Midbrain (tissue), 1 donor: ENCODE measurements around the gene DLGAP1.

Experiments used
- DNase-seq: peaks from one replicate; lab custom pipeline; 2025; lab: John Stamatoyannopoulos, UW

Gene DLGAP1

DNA sequence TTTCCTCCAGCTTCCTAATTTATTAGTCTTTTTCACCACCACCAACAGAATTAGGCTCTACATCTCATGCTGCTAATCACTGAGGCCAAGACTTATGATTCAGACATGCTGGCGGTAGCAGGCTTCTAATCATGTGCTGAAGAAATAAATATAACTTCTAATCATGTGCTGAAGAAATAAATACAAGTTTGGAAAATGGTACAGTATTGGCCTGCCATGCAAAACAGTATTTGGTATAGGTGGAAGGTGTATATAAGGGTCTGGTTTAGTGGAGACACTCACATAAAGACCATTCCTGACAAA, 764.4 kb downstream of the DLGAP1 start:
- DNase-seq, result no peak

DNA sequence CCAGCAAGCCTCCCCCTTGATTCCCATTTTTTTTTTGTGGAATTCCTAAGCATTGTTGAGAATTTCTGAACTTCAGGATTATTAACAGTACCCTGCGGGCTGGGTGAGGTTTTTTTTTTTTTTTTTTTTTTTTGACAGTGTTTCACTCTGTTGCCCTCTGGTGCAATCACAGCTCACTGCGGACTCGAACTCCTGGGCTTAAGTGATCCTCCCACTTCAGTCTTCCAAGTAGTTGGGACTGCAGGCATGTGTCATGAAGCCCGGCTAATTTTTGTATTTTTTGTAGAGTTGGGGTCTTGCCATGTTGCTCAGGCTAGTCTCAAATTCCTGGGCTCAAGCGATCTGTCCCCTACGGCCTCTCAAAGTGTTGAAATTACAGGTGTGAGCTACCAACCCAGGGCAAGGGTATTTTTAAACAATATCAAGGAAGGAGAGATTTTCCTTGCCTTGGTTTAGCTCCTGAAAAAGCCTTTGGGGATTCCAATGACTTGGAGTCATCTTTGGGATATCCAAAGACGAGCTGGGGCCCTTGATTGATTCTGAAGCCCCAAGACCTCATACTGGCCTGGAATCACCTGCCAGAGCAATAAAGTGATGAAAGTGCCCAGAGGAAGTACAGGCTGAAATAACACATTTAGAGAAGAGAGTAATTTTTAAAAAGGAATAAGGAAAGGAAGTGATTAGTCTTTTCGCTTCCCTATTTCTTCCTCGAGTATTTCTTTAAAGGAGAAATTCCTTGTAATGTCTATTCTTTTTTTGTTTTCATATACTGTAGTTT, 764.9 kb downstream of the DLGAP1 start:
- no peak for DNase-seq

DNA sequence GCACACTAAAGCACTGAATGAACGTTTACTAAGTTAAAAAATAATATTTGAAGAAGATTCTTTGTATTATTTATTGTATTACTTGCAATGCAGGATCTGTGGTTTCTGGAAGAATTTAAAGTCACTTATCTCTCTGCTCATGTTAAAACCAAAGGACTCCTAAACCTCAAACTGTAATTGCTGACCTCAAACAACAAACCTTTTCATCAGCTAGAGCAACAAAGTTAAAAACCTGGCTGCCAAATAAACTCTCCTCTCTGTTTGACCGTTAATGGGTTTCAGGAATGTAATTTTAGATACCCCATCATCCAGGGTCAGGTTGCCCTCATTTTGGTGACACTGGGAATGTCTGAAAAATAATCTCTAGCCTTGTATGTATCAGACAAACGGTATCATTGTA, 766.0 kb downstream of the DLGAP1 start:
- DNase-seq, result no peak

DNA sequence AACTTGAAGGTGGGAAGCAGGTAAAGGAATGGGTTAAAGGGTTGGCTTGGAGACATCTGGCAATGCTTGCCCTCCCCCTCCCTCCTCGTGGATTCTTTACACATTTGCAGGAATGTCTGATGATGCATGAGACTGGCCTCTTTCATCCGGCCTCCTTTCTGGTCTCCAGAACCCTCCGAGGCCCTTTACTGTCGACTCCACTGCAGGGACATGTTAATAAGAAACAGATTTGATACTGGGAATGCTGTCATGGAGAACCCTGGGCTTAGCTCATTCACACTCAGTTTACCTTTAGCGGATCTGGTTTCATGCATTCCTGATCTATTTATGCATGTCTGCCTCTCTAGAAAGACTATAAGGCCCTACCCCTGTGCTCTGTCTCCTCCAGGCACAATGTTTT, 766.4 kb downstream of the DLGAP1 start:
- no peak for DNase-seq

DNA sequence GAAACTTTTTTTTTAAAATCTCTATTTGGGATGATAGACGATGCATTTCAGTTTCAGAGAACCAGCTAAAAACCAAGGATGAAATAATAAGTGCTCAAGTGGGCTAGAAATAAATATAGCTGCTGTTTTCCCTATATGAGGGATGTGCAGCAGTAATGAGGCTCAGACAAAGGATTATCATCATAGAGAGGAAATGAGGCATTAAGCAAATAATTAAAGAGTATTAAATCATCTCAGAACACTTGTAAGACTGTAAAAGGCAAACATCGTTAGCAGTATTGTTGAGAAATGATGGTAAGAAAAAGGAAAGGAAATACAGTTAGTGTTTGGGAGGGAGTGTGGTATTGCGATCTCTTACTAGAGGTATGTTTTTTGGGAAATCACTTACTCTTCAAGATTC, 771.6 kb downstream of the DLGAP1 start:
- no peak for DNase-seq

DNA sequence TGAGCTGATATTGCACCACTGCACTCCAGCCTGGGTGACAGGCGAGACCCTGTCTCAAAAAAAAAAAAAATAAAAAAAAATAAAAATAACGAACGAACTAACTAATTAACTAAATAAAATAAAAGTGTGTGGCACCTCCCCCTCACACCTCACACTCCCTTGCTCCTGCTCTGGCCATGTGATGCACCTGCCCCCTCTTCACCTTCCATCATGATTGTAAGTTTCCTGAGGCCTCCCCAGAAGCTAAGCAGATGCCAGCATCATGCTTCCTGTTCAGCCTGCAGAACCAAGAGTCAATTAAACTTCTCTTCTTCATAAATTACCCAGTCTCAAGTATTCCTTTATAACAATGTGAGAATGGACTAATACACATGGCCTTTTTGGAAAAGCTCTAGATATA, 773.0 kb downstream of the DLGAP1 start:
- no peak for DNase-seq

DNA sequence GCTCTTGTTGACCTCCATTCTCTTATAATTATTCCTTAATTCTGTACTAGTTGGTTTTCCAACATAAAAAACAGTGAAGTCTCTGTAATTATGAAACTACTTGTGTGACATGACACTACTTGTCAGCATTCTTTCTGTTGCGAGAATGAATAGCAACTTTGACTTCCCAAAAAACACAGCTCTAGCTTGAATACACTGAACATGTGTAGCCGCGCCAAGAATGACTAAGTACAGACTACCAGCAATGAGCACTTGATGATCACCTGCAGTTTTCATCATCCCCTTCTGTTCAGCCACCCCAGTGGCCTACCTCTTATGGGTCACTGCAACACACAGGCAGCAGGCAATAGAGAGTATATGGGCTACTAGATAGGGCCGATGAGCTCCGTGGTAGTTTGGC, 775.9 kb downstream of the DLGAP1 start:
- DNase-seq, result no peak

DNA sequence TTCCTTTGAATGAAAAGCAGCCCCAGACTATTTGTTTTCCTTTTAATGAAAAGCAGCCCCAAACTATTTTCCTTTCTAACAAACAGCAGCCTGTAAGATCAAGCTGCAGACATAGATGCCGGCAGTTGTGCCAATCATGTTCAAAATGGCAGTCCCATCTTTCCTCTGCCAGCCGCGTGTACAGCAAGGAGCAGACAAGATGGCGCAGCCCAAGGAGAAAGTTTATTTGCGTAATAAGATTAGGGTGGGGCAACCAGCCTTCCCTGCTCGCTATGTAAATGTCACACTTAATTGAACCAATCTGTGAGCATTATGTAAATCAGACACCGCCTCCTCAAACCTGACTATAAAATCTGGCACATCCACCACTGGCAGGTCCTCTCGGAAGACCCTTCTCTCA, 779.1 kb downstream of the DLGAP1 start:
- no peak for DNase-seq

DNA sequence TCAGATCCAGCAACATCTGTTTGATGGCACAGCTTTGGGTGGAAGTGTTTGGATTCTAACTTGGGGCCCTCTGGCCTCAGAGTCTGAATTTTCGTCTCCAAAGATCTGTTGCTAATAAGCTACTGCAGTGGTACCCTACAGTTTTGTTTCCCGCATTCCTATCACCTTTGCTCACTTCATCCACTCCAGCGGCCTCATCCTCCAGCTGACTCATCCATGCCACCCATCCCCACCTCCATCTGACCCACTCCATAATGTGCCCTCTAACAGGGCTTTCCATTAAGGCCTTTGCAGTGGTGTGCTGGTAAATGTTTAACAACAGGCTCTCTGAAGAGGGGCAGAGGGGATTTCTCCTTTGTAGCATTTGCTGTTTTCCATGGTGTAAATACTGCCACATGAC, 779.7 kb downstream of the DLGAP1 start:
- DNase-seq, result no peak

DNA sequence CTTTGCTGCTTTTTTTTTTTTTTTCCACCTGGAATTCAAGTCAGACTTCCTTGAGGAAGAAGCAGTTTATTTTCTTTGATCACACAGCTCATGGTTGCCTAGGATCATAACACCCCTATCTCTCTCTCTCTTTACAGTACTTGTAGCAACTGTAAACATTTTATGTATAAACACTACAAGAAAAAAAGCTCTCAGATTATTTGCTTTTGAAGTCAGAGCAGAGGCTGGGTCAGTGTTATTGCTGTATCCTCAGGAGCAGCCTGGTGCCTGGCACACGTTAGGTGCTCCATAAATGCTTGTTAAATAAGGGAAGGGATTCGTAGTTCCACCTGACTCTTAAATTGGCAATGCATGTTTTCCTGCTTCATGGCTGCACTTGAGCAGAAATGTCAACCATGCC, 783.9 kb downstream of the DLGAP1 start:
- no peak for DNase-seq

DNA sequence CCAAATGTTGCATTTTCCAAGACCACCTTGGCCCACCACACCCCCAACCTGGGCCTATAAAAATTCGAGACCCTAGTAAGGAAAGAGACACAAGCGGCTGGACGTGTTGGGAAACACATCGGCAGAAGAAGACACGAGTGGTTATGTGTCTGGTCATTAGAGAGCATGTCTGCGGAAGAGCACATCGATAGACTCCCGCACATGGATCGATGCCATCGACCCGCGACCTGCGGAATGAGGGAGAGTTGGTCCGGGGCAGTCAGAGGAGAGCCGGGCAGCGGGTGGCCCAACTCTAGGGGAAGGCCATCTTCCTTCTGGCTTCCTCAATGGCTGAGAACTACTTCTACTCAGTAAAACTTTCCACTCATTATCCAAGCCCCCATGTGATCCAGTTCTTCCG, 785.7 kb downstream of the DLGAP1 start:
- DNase-seq, result no peak

DNA sequence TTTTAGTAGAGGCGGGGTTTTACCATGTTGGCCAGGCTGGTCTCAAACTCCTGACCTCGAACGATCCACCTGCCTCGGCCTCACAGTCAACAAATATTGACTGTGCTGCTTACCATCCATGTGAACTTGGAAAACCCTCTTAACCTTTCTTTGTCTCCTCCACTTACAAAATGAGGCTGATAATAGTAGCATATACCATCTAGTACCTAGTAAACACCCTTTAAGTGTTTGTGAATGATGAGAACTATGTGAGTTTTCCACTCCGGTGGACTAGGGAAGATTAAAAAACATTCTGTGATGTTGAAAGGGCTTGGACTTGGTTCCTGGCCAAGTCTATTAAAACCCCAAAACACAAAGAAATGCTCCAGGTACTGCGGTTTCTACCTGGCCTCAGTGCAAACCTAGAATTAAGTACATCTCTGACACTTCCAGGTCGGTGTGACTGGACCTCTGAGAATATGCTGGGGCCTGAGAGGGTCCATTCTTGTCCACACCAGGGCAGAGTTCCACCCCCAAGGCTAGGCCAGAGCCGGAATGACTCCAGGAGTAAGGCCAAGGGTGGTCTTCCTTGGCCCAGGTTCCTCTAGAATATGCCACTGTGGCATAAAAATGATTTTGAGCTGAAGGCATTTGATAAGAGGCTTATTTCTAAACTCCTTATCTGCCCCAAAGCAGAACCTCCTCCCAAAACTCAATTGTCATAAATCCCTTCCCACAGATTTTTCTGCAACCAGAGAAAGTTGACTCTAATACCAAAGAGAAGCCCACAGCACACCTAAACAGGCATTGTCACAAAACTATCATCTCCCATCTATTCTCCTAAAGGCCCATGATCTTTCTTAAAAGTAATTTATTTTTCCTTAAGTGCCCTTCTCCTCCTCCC, 787.6 kb downstream of the DLGAP1 start:
- no peak for DNase-seq

DNA sequence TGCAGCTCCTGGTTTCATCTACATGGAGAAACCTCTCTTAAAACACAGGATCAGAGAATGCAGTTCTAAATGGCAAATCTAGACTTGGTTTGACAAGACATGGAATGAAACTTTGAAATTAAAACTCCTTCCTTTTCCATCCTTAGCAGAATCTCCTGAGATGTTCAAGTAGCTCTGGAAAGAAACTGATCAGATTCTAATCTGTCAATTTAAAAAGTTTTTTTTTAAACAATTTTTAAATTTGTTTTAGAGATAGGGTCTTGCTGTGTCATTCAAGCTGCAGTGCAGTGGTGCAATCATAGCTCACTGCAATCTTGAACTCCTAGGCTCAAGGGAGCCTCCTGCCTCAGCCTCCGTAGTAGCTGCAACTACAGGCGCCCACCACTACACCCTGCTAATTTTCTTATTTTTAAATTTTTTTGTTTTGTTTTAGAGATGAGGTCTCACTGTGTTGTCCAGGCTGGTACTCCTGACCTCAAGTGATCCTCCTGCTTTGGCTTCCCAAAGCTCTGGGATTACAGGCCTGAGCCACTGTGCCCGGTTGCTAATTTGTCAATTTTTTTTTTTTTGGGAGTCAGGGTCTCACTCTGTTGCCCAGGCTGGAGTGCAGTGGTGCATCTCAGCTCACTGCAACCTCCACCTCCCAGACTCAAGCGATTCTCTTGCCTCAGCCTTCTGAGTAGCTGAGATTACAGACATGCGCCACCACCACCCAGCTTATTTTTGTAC, 788.4 kb downstream of the DLGAP1 start:
- no peak for DNase-seq

DNA sequence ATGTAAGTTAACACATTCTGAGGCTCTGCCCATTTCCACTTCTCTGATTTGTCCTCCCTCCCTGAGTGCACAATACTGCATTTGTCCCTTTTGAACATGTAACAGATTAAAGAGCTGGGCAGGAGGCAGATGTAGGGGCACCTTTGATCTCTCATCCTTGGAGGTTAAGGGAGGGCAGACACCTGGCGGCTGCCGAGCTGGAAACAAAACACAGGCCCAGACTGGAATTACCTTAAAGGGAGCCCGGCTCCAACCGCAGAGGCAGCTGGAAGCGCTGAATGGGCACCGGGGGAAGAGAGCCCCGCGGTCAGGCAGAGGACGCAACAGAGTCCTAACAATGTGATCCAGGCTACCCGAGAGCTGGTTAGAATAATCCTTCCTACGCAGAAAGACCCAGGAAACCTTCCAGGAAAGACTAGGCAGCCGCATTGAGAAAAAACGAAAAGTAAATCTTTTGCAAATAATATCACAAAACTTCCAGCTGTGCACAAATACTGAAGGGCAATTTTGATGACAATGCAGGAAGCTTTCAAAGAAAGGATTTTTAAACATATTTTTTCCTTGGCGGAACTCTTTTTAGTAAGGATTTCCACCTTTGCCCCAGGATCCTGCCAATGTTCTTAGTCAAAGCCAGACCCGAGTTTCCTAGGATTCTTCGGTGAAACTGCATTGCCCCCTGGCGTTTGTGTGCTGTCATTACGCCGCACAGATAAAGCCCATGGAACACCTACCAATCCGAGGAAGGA, 789.2 kb downstream of the DLGAP1 start:
- peak; percentile 91 for DNase-seq

DNA sequence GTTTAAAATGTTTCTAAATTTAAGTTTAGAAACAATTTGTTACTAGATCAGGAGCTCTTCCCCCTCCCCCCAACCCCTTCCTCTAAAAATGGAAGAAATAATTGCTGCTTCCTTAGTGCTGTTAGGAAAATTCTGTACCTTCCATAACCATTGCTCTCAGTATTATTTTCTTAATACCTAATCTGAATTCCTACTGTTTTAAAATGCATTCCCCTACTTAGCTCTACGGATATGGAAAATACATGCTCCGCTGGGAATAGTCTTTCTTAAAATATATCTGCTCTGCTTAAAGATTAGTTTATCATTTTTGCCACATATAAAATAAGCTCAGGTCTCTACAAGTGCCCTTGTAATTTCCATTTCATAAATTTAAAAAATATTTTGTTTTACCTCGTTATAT, 789.9 kb downstream of the DLGAP1 start:
- DNase-seq, result no peak

DNA sequence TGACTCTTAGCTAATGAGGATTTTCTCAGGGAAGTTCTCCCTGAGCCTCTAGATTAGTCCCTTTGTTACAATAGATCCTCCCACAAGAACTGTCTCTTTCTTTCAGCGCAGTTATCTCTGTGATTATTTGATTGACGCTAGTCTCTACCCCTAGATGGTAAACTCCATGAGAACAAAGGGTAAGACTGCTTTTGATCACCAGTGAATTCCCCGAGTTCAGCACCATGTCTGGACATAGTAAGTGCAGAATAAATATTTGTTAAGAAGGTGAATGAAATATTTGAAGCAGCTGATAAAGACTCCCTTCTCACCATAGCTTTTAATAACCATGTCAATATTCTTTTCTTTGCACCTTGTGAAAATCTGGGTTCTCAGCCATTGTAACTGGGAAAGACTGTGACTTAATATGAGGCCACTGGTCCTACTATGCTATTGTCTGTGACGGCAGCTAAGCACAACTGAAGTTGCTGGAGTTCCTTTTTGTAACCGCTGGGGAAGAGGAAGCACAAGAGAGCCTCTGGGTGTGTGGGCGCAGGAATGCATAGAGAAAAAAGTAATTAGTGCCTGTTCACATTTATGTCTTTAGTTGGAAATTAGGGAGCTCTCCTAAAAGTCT, 790.4 kb downstream of the DLGAP1 start:
- DNase-seq, result no peak

DNA sequence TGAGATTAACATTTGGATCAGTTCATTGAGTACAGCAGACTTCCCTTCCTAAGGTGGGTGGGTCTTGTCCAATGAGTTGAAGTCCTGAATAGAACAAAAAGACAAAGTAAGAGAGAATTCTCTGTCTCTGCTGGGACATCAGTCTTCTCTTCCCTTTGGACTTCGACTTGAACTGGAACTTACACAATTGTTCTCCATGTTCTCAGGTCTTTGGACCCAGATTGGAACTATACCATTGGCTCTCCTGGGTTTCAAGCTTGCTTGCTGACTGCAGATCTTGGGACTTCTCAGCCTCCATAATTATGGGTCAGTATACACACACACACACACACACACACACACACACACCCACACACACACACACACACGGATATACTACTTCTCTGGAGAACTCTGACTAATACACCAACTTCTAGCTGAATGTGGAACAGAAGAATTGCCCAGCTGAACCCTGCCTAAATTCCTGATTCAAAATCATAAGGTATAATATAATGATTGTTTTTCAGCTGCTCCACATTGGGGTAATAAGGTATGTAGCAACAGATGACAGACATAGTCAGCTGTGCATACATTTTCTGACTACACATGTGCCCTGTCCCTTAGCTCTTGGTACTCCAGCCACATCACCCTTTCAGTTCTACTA, 791.1 kb downstream of the DLGAP1 start:
- DNase-seq, result no peak

DNA sequence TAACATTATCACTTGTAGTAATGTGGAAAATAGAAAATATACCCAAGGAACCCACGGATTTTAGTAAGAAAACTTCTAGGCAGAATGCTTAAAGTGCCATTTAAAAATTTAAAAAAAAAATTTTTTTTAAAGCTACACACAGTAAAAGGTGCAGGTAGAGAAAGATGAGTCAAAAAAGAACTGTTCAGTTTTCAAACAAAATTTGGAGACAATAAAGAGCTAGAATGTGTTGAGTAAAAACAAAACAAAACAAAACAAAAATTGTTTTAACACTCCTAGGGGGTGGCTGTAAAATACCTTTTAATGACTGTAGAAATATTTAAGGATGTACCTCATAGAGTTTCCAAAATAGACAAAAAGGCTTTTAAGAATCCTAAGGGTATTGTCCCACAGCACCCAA, 793.1 kb downstream of the DLGAP1 start:
- no peak for DNase-seq

DNA sequence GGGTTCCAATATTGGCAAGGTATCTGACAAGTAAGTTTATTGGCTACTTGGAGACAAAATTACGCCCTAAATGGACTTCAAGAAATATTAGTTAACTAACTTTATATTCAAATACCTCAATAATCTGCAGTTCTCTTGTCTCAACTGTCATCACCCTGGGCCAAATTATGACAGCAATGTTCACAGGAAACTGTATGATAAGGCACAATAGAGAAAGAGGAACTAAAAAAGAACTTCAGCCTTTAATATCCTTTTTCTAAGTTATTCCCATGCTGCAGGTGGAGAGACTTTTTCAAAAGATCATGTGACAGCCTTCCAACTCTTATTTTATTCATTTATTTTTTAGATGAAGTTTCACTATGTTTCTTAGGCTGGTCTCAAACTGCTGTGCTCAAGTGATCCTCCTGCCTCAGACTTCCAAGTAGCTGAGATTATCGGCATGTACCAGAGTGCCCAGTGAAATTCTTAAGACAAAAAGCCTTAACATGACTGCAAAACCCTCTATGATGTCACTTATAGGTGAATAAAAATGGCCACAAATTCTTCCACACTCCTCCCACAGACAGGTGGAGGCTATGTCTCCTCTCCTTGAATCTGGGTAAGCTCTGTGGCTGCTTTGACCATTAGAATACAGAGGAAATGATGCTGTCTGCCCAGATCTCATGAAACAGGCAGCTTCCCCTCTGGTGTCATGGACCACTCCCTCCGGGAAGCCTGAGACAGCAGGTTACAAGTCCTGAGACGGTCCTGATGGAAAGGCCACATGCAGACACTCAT, 794.2 kb downstream of the DLGAP1 start:
- DNase-seq, result no peak

DNA sequence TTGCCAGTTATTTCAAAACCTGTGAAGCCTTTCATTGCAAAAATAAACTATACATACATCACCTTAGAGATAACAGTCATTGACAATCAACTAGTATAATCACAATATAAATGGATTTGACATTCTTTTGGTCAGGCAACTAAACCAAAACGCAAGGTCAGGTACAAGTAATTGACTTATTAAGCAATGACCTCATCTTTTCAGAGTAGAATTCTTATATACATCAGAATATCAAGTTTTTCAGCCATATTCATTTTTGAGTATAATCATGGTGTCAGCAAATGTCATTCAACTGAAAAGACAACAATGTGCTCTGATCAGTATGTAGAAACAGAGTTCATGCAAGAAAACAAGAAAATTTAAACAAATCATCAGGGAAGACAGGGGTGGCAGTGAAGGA, 796.6 kb downstream of the DLGAP1 start:
- no peak for DNase-seq
